Stomach smooth muscle (tissue), 2 donors: Measurements from ENCODE around the gene ARSG.

Experiments
- H3K27ac ChIP-seq: one replicate; pipeline ENCODE4 v1.7.0; 2013; ENCODE audit warnings: mild to moderate bottlenecking, low read length, inconsistent platforms
- H3K27me3 ChIP-seq, 2 donors: one replicate each; pipeline ENCODE4 v1.7.0; 2013; ENCODE audit warnings: low read length in 2 of 2; ENCODE audit not compliant: insufficient read depth in 2 of 2, control insufficient read depth in 1 of 2
- H3K36me3 ChIP-seq, 2 donors: one replicate each; pipeline ENCODE4 v1.7.0; 2013; ENCODE audit warnings: low read length in 2 of 2; ENCODE audit not compliant: control insufficient read depth in 2 of 2, insufficient read depth in 2 of 2
- H3K4me1 ChIP-seq: one replicate; pipeline ENCODE4 v1.7.0; 2013; ENCODE audit warnings: low read length; ENCODE audit not compliant: control insufficient read depth, insufficient read depth
- H3K4me3 ChIP-seq, 2 donors: one replicate each; pipeline ENCODE4 v1.7.0; 2013; ENCODE audit warnings: low read length in 2 of 2
- H3K9ac ChIP-seq, 2 donors: one replicate each; pipeline ENCODE4 v1.7.0; 2013; ENCODE audit warnings: low read length in 2 of 2, mild to moderate bottlenecking in 1 of 2
- H3K9me3 ChIP-seq, 2 donors: one replicate each; pipeline ENCODE4 v1.7.0; 2013; ENCODE audit warnings: low read length in 2 of 2; ENCODE audit not compliant: control insufficient read depth in 2 of 2
- donor health status: healthy.
- donor health status: Pancreatic carcinoma.

Gene ARSG

GRCh38 chr17:68320311-68320865 is 29.1 kb downstream of the ARSG start:
- H3K4me1 ChIP-seq: no peaks in the 10 kb centered on the region
- H3K36me3 ChIP-seq: no peaks in the 10 kb centered on the region
- H3K4me3 ChIP-seq: no peak overlapping the region
- no peaks in the 10 kb centered on the region for H3K27me3 ChIP-seq
- H3K9me3 ChIP-seq: no peaks in the 10 kb centered on the region
- no peak overlapping the region for H3K9ac ChIP-seq
- H3K27ac ChIP-seq: no peak overlapping the region

GRCh38 chr17:68320943-68321555 is 29.8 kb downstream of the ARSG start:
- no peak overlapping the region for H3K9ac ChIP-seq
- H3K4me3 ChIP-seq: no peak overlapping the region
- H3K36me3 ChIP-seq: no peaks in the 10 kb centered on the region
- no peak overlapping the region for H3K27ac ChIP-seq
- no peaks in the 10 kb centered on the region for H3K9me3 ChIP-seq
- H3K27me3 ChIP-seq: no peaks in the 10 kb centered on the region
- H3K4me1 ChIP-seq: no peaks in the 10 kb centered on the region

- no peak overlapping the region for H3K9ac ChIP-seq
- no peaks in the 10 kb centered on the region for H3K27me3 ChIP-seq
- no peak overlapping the region for H3K27ac ChIP-seq
- H3K4me1 ChIP-seq: no peaks in the 10 kb centered on the region
- H3K4me3 ChIP-seq: no peak overlapping the region
- no peaks in the 10 kb centered on the region for H3K36me3 ChIP-seq
- no peaks in the 10 kb centered on the region for H3K9me3 ChIP-seq
These were observed 30.3 kb downstream of the ARSG start for GRCh38 chr17:68321556-68321954.

- no peaks in the 10 kb centered on the region for H3K9me3 ChIP-seq
- H3K4me1 ChIP-seq: peaks cover 2% of the 10 kb centered on the region
- H3K36me3 ChIP-seq: no peaks in the 10 kb centered on the region
- H3K4me3 ChIP-seq: no peak overlapping the region
- H3K27ac ChIP-seq: no peak overlapping the region
- no peaks in the 10 kb centered on the region for H3K27me3 ChIP-seq
- H3K9ac ChIP-seq: no peak overlapping the region
These were observed 31.3 kb downstream of the ARSG start for GRCh38 chr17:68322630-68323029.

GRCh38 chr17:68324114-68324513 is 32.8 kb downstream of the ARSG start:
- Histone ChIP-seq H3K4me3 (no peak overlapping the region), H3K36me3 (no peaks in the 10 kb centered on the region), H3K9me3 (no peaks in the 10 kb centered on the region), H3K9ac (no peak overlapping the region), H3K4me1 (peaks cover 2% of the 10 kb centered on the region), H3K27me3 (no peaks in the 10 kb centered on the region), H3K27ac (no peak overlapping the region)

- Histone ChIP-seq H3K36me3 (no peaks in the 10 kb centered on the region), H3K4me3 (no peak overlapping the region), H3K4me1 (peaks cover 2% of the 10 kb centered on the region), H3K9ac (no peak overlapping the region), H3K27ac (no peak overlapping the region), H3K9me3 (no peaks in the 10 kb centered on the region), H3K27me3 (no peaks in the 10 kb centered on the region)
These were observed 33.5 kb downstream of the ARSG start for GRCh38 chr17:68324654-68325336.

GRCh38 chr17:68325961-68326360 is 34.7 kb downstream of the ARSG start:
- Histone ChIP-seq H3K27ac (no peak overlapping the region), H3K4me3 (no peak overlapping the region), H3K9me3 (no peaks in the 10 kb centered on the region), H3K36me3 (no peaks in the 10 kb centered on the region), H3K4me1 (peaks cover 2% of the 10 kb centered on the region), H3K9ac (no peak overlapping the region), H3K27me3 (no peaks in the 10 kb centered on the region)

- Histone ChIP-seq H3K36me3 (no peaks in the 10 kb centered on the region), H3K4me3 (no peak overlapping the region), H3K27me3 (no peaks in the 10 kb centered on the region), H3K27ac (no peak overlapping the region), H3K9ac (no peak overlapping the region), H3K9me3 (no peaks in the 10 kb centered on the region), H3K4me1 (peaks cover 2% of the 10 kb centered on the region)
These were observed 35.4 kb downstream of the ARSG start for GRCh38 chr17:68326681-68327080.

- Histone ChIP-seq H3K4me1 (peaks cover 2% of the 10 kb centered on the region), H3K27ac (no peak overlapping the region), H3K9ac (no peak overlapping the region), H3K27me3 (no peaks in the 10 kb centered on the region), H3K4me3 (no peak overlapping the region), H3K36me3 (no peaks in the 10 kb centered on the region), H3K9me3 (no peaks in the 10 kb centered on the region)
These were observed 36.7 kb downstream of the ARSG start for GRCh38 chr17:68327823-68328557.

GRCh38 chr17:68328676-68329075 is 37.4 kb downstream of the ARSG start:
- Histone ChIP-seq H3K36me3 (no peaks in the 10 kb centered on the region), H3K27ac (no peak overlapping the region), H3K27me3 (no peaks in the 10 kb centered on the region), H3K4me3 (no peak overlapping the region), H3K4me1 (peaks cover 2% of the 10 kb centered on the region), H3K9me3 (no peaks in the 10 kb centered on the region), H3K9ac (no peak overlapping the region)
